GM10847 (cell line): ENCODE measurements around the gene SERINC1.

Experiments used
- POLR2A ChIP-seq: IDR thresholded peaks from 2 replicates; pipeline ENCODE4 v1.6.1; 2011; ENCODE audit not compliant: insufficient read length; ENCODE audit errors: extremely low read depth

Gene SERINC1

GRCh38 chr6:122471107-122472021, at the start of gene SERINC1:
Gene SERINC1 (minus strand): TSS chr6:122471807. CDS start chr6:122471737, 70 bp downstream.
- TF ChIP-seq POLR2A = peak; percentile 71

GRCh38 chr6:122511193-122511924, 39.8 kb upstream of the SERINC1 start:
- TF ChIP-seq POLR2A = no peak

- TF ChIP-seq POLR2A = no peak
These were observed 29.9 kb upstream of the SERINC1 start for GRCh38 chr6:122501475-122501874.

GRCh38 chr6:122495612-122496011, 24.0 kb upstream of the SERINC1 start:
- no peak for TF ChIP-seq POLR2A

- no peak for TF ChIP-seq POLR2A
These were observed 23.2 kb upstream of the SERINC1 start for GRCh38 chr6:122494665-122495272.

GRCh38 chr6:122491919-122492555, 20.4 kb upstream of the SERINC1 start:
- no peak for TF ChIP-seq POLR2A

- no peak for TF ChIP-seq POLR2A
These were observed 19.0 kb upstream of the SERINC1 start for GRCh38 chr6:122490607-122491006.

- no peak for TF ChIP-seq POLR2A
These were observed 13.2 kb upstream of the SERINC1 start for GRCh38 chr6:122484760-122485159.

GRCh38 chr6:122482750-122483080, 11.1 kb upstream of the SERINC1 start:
- no peak for TF ChIP-seq POLR2A

- TF ChIP-seq POLR2A = no peak
These were observed 4.5 kb upstream of the SERINC1 start for GRCh38 chr6:122476131-122476530.

GRCh38 chr6:122472022-122472340, 374 bp upstream of the SERINC1 start:
- no peak for TF ChIP-seq POLR2A

GRCh38 chr6:122461885-122462284, 9.7 kb downstream of the SERINC1 start:
- TF ChIP-seq POLR2A = no peak

GRCh38 chr6:122459240-122459639, 12.4 kb downstream of the SERINC1 start:
- no peak for TF ChIP-seq POLR2A

- TF ChIP-seq POLR2A = no peak
These were observed 13.5 kb downstream of the SERINC1 start for GRCh38 chr6:122458087-122458486.

- TF ChIP-seq POLR2A = no peak
These were observed 16.9 kb downstream of the SERINC1 start for GRCh38 chr6:122454673-122455072.

- no peak for TF ChIP-seq POLR2A
These were observed 19.1 kb downstream of the SERINC1 start for GRCh38 chr6:122452509-122452908.

- TF ChIP-seq POLR2A = no peak
These were observed 22.5 kb downstream of the SERINC1 start for GRCh38 chr6:122449069-122449468.
